HEK293T (cell line): Measurements from ENCODE around the gene RNF187.

Experiments used
- ARNT ChIP-seq: fragments of 450-650 bp; IDR thresholded peaks from 2 replicates; pipeline ENCODE4 v1.6.1; 2017; ENCODE audit warnings: mild to moderate bottlenecking
- BHLHE40 ChIP-seq: fragments of 450-650 bp; IDR thresholded peaks from 2 replicates; pipeline ENCODE4 v1.6.1; 2016; ENCODE audit warnings: mild to moderate bottlenecking, moderate library complexity, borderline replicate concordance
- ELF4 ChIP-seq: fragments of 450-650 bp; IDR thresholded peaks from 2 replicates; pipeline ENCODE4 v1.6.1; 2017; ENCODE audit warnings: antibody characterized with exemption
- FOXA1 ChIP-seq: fragments of 450-650 bp; IDR thresholded peaks from 2 replicates; pipeline ENCODE4 v1.6.1; 2016; ENCODE audit warnings: mild to moderate bottlenecking
- FOXK2 ChIP-seq: fragments of 450-650 bp; IDR thresholded peaks from 2 replicates; pipeline ENCODE4 v1.6.1; 2016; ENCODE audit warnings: mild to moderate bottlenecking
- FOXM1 ChIP-seq: fragments of 450-650 bp; IDR thresholded peaks from 2 replicates; pipeline ENCODE4 v1.6.1; 2017; ENCODE audit warnings: mild to moderate bottlenecking, borderline replicate concordance
- L3MBTL2 ChIP-seq: fragments of 450-650 bp; conservative IDR thresholded peaks from 2 replicates; pipeline ENCODE4 v1.6.1; 2016; ENCODE audit warnings: mild to moderate bottlenecking
- LEF1 ChIP-seq: fragments of 450-650 bp; IDR thresholded peaks from 2 replicates; pipeline ENCODE4 v1.6.1; 2017; ENCODE audit warnings: mild to moderate bottlenecking, borderline replicate concordance
- PKNOX1 ChIP-seq: fragments of 450-650 bp; IDR thresholded peaks from 2 replicates; pipeline ENCODE4 v1.6.1; 2016
- SP1 ChIP-seq: fragments of 450-650 bp; IDR thresholded peaks from 2 replicates; pipeline ENCODE4 v1.6.1; 2017
- SUZ12 ChIP-seq: fragments of 450-650 bp; IDR thresholded peaks from 2 replicates; pipeline ENCODE4 v1.6.1; 2016; ENCODE audit warnings: mild to moderate bottlenecking
- TARDBP ChIP-seq: fragments of 450-650 bp; IDR thresholded peaks from 2 replicates; pipeline ENCODE4 v1.6.1; 2016
- ZNF384 ChIP-seq: fragments of 450-650 bp; IDR thresholded peaks from 2 replicates; pipeline ENCODE4 v1.6.1; 2016

- TF ChIP-seq FOXA1: no peak
- TF ChIP-seq FOXK2: no peak
- TF ChIP-seq SUZ12: no peak
- TF ChIP-seq ZNF384: no peak
- no peak for TF ChIP-seq ELF4
- no peak for TF ChIP-seq SP1
- TF ChIP-seq PKNOX1: no peak
- no peak for TF ChIP-seq FOXM1
- no peak for TF ChIP-seq TARDBP
- no peak for TF ChIP-seq ARNT
- TF ChIP-seq BHLHE40: no peak
- no peak for TF ChIP-seq L3MBTL2
- no peak for TF ChIP-seq LEF1
These were observed 25.6 kb downstream of the RNF187 start for GRCh38 chr1:228512781-228513198.
